Dendritic cell treated with granulocyte-macrophage colony-stimulating factor and Interleukin-4, amounts not matched to agents 40 ng/mL and 50 ng/mL, for 4 days (primary cell): Measurements from ENCODE around the gene TUG1.

ENCODE experiments used
- H3K27ac Mint-ChIP-seq: one replicate; pipeline ENCODE4 v1.8.0; 2022; ENCODE audit warnings: mild to moderate bottlenecking, mixed read lengths
- H3K27me3 Mint-ChIP-seq: one replicate; pipeline ENCODE4 v1.8.0; 2022; ENCODE audit warnings: mild to moderate bottlenecking, mixed read lengths
- H3K36me3 Mint-ChIP-seq: one replicate; pipeline ENCODE4 v1.8.0; 2022; ENCODE audit warnings: low read depth, mixed read lengths
- H3K4me1 Mint-ChIP-seq: one replicate; pipeline ENCODE4 v1.8.0; 2022; ENCODE audit warnings: low read depth, mixed read lengths
- H3K4me3 Mint-ChIP-seq: one replicate; pipeline ENCODE4 v1.8.0; 2022; ENCODE audit warnings: mild to moderate bottlenecking, moderate library complexity, mixed read lengths
- H3K9me3 Mint-ChIP-seq: one replicate; pipeline ENCODE4 v1.8.0; 2022; ENCODE audit warnings: mixed read lengths
- intact Hi-C: fragments of 100-400 bp; cut with micrococcal nuclease; formaldehyde crosslinking; loops from one replicate; pipeline ENCODE4 v1.15.0; 2022

TUG1 gene

DNA sequence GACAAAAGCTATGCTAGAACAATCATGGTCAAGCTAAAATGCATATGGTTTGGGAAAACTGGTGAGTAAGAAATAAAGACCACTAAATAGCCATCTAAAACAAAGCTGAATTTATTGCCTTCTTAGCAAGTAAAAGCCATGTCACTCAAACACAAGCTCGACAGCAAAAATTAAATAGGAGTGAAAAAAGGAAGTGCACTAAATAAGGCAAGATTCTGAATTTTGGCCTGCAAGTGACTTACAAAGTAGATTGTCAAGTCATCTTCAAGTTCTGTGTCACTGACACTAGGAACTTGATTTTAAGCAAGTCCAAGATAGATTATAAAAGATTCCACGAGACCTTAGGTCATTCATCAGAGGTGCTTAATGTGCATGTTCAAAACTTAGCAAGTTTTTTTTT, 27.4 kb downstream of the TUG1 start:
- Mint-ChIP-seq H3K9me3 (no peaks in the 10 kb centered on the region), H3K4me1 (peaks cover 32% of the 10 kb centered on the region), H3K36me3 (no peaks in the 10 kb centered on the region), H3K27ac (peak overlapping the region; percentile 78), H3K27me3 (no peaks in the 10 kb centered on the region), H3K4me3 (no peak overlapping the region)
- intact Hi-C loops, result no loop called here

- Mint-ChIP-seq H3K27ac (no peak overlapping the region), H3K4me1 (peaks cover 32% of the 10 kb centered on the region), H3K9me3 (no peaks in the 10 kb centered on the region), H3K27me3 (peaks cover 4% of the 10 kb centered on the region), H3K4me3 (no peak overlapping the region), H3K36me3 (no peaks in the 10 kb centered on the region)
- intact Hi-C loops, result no loop called here
Observed at GRCh38 chr22:30998329-30998728, 29.3 kb downstream of the TUG1 start.

DNA sequence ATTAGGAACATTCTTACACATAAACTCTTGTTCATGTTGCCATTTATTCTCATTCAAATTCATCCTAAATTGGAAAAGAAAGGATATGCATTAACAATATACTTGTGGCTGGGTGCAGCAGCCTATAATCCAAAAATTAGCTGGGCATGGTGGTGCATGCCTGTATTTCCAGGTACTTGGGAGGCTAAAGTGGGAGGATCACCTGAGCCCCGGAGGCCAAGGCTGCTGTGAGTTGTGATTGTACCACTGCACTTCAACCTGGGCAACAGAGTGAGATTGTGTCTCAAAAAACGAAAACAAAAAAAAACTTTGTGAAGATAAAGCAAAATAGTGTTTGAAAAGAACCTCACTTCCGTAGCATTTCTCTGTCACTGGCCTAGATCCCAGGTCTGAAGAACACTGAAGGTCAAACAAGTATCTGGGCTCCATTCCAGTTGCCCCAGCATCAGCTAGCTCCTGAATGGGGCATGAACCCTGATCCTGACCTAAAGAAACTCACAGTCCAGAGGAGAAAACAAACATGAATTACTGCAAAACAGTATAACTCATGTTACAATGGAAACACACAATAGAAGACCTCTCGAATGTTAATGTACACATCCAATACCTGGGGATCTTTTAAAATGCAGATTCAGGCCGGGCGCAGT, 32.2 kb downstream of the TUG1 start:
- peaks cover 15% of the 10 kb centered on the region for H3K4me1 Mint-ChIP-seq
- peaks cover 4% of the 10 kb centered on the region for H3K27me3 Mint-ChIP-seq
- no peaks in the 10 kb centered on the region for H3K36me3 Mint-ChIP-seq
- intact Hi-C loops, result no loop called here
- no peak overlapping the region for H3K27ac Mint-ChIP-seq
- peaks cover 9% of the 10 kb centered on the region for H3K9me3 Mint-ChIP-seq
- H3K4me3 Mint-ChIP-seq, result no peak overlapping the region

GRCh38 chr22:31005535-31005934, 36.5 kb downstream of the TUG1 start:
- Mint-ChIP-seq H3K9me3 (peaks cover 9% of the 10 kb centered on the region), H3K4me1 (no peaks in the 10 kb centered on the region), H3K36me3 (no peaks in the 10 kb centered on the region), H3K4me3 (no peak overlapping the region), H3K27me3 (peaks cover 4% of the 10 kb centered on the region), H3K27ac (no peak overlapping the region)
- intact Hi-C loops, result no loop called here

DNA sequence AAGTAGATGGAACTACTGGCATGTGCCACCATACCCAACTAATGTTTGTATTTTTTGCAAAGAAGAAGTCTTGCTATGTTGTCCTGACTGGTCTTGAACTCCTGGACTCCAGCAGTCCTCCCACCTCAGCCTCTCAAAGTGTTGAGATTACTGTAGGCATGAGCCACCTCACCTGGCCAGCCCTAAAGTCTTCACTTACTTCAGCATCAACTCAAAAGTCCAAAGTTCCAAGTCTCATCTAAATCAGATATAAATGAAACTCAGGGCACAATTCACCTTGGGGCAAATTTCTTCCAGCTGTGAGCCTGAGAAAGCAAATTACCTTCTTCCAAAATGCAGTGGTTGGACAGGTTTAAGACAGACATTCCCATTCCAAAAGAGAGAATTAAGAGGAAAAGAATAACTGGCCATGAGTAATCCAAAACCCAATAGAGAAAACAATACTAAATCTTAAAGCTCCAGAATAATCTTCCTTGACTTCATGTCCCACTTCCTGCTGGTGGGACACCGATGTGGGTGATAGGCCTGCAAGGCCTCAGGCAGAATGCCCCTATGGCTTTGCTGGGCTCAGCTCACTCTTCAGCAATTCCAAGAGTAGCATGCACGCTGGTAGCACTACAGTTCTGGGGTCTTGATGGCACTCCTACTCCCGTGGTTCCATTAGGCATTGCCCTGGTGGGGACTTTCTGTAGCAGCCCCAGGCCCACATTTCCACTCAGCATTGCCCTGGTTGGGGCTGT, 50.3 kb downstream of the TUG1 start:
- Mint-ChIP-seq H3K27ac (no peak overlapping the region), H3K4me1 (peaks cover 4% of the 10 kb centered on the region), H3K27me3 (peaks cover 6% of the 10 kb centered on the region), H3K4me3 (no peak overlapping the region), H3K9me3 (no peaks in the 10 kb centered on the region), H3K36me3 (no peaks in the 10 kb centered on the region)
- intact Hi-C loops, result no loop called here

DNA sequence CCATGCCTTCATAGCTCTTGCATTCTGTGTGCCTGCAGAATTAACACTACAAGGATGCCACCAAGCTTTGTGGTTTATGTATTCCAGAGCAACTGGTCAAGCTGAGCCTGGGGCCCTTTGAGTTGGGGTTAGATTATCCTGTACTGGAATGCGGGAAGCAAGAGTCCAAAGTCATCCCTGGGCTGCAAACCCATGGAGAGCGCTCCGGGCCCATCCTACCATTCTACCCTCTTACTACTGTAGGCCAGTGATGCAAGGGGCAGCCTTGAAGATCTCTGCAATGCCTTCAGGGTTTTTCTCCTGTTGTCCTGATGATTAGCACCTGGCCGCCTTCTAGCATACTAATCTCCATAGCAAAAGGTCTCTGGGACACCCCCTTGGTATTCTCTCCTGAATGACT, 51.3 kb downstream of the TUG1 start:
- H3K36me3 Mint-ChIP-seq, result no peaks in the 10 kb centered on the region
- intact Hi-C loops, result no loop called here
- H3K4me1 Mint-ChIP-seq, result peaks cover 4% of the 10 kb centered on the region
- peaks cover 1% of the 10 kb centered on the region for H3K27me3 Mint-ChIP-seq
- no peak overlapping the region for H3K4me3 Mint-ChIP-seq
- H3K27ac Mint-ChIP-seq, result no peak overlapping the region
- H3K9me3 Mint-ChIP-seq, result no peaks in the 10 kb centered on the region

DNA sequence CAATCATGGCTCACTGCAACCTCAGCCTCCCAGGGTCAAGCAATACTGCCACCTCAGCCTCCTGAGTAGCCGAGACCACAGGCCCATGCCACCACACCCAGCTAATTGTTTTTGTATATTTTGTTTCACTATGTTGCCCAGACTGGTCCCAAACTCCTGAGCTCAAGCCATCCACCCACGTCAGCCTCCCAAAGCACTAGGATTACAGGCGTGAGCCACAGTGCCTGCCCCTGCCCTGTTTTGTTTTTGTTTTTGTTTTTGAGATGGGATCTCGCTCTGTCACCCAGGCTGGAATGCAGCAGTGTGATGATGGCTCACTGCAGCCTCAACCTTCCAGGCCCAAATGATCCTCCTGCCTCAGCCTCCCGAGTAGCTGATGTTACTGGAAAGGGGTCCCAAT, 53.5 kb downstream of the TUG1 start:
- Mint-ChIP-seq H3K9me3 (no peaks in the 10 kb centered on the region), H3K4me3 (no peak overlapping the region), H3K4me1 (peaks cover 4% of the 10 kb centered on the region), H3K27ac (no peak overlapping the region), H3K36me3 (no peaks in the 10 kb centered on the region), H3K27me3 (no peaks in the 10 kb centered on the region)
- intact Hi-C loops, result no loop called here
